Tibial nerve (tissue), 4 donors: ENCODE measurements around the gene SMAD3.

ENCODE experiments used
- CTCF ChIP-seq, 5 experiments: fragments of 200-600 bp in 3 of 5; fragments of 450-650 bp in 2 of 5; sonication (generic) in 3 of 5; IDR thresholded peaks; one replicate each; pipeline ENCODE4 v1.5.1; 2016 to 2019; ENCODE audit warnings: antibody characterized with exemption in 5 of 5, mild to moderate bottlenecking in 3 of 5, moderate library complexity in 2 of 5
- EP300 ChIP-seq, 2 donors: sonication (generic); formaldehyde crosslinking; IDR thresholded peaks; one replicate each; pipeline ENCODE4 v1.6.1; 2017; ENCODE audit warnings: antibody characterized with exemption in 2 of 2, mild to moderate bottlenecking in 1 of 2

- TF ChIP-seq CTCF (IDR thresholded peaks at IDR 0.05) (no peak), EP300 (IDR thresholded peaks at IDR 0.05) (no peak)
Observed at GRCh38 chr15:67157521-67158252, 92.3 kb downstream of the SMAD3 start.
